GM19455 (cell line): ENCODE results near the gene HIP1.
A peak's percentile ranks its signal among the peaks of the same experiment; 100 is the strongest.
"Not testable (repeated sequence)": the region's sequence is repeated elsewhere in the genome, so short reads cannot be mapped to it uniquely, and the experiment has no call there.

ENCODE experiments used
- ATAC-seq: cut with Tn5 transposase; IDR thresholded peaks from one replicate; pipeline ENCODE4 v1.9.1; 2021; ENCODE audit not compliant: unreplicated experiment

The HIP1 gene

DNA sequence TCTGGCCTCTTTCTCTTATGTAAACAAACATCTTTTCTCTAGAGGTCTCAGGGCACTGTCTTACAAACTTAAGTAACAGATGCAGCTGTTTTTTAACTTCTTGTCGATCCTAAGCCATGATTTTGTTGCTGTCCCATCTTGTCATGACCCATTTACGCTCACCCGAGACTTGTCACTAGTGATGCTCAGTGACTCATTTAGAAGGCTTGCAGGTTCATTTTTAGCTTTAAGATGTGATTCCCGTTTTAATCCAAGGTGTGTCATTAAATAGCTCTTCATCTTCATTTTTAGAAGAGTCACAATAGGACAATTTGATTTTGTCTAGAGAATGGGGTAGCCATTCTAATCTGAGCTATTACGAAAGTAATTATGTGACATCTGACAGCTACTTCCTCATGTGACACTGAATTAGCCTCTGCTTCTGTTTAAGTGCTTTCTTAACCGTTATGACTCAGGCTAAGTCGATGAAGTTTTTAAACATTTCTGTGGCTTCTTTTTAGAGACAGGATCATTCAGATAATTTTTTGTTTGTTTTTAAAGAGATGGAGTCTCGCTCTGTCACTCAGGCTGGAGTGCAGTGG lies 203.9 kb downstream of the HIP1 start:
- no peak for ATAC-seq

DNA sequence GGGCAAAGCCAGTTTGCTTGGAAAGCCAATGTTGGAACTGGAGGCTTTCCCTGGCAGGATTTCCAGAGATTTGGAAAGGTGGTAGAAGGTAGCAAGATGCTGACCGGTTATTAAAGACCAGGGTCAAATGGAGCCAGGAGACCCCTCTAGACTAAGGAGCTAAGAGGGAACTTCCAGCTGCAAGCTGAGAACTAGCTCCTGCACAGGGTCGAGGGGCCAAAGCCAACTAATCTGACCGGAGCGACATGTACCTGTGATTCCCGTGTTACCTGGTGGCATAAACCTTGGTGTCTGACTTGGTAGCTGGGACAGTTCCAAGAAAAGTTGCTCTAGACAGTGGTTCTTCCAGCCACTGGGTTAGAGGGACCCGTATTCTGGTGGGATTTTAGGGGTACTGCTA lies 204.8 kb downstream of the HIP1 start:
- no peak for ATAC-seq

DNA sequence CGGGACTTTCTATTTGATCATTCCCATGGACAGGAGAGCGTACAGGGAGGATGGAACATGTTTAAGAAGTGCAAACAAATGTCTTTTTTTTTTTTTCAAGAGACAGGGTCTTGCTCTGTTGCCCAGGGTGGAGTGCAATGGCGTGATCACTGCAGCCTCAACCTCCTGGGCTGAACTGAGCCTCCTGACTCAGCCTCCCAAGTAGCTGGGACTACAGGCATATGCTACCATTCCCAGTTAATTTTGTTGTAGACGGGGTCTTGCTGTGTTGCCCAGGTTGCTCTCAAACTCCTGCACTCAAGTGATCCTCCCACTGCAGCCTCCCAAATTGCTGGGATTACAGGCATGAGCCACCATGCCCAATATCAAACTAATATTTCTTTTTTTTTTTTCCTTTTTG lies 206.1 kb downstream of the HIP1 start:
- no peak for ATAC-seq

DNA sequence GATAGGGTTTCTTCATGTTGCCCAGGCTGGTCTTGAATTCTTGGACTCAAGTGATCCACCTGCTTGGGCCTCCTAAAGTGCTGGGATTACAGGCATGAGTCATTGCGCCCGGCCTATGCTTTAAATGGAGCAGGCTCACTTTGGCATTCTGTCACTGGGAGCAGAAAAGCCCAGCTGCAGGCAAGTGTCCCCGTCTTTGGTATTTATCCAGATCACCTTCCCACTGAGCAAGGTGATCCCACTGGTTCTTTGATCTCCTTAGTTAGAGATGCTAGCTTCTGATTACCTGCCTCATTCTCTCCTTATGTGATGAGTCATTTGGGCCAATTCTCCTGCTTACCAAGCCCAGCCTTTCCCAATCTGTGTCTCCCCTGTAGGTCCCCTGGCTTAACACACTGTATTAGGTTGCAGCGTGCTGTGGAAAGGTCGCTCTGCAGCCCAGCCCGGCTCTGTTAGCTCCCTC lies 207.4 kb downstream of the HIP1 start:
- no peak for ATAC-seq

DNA sequence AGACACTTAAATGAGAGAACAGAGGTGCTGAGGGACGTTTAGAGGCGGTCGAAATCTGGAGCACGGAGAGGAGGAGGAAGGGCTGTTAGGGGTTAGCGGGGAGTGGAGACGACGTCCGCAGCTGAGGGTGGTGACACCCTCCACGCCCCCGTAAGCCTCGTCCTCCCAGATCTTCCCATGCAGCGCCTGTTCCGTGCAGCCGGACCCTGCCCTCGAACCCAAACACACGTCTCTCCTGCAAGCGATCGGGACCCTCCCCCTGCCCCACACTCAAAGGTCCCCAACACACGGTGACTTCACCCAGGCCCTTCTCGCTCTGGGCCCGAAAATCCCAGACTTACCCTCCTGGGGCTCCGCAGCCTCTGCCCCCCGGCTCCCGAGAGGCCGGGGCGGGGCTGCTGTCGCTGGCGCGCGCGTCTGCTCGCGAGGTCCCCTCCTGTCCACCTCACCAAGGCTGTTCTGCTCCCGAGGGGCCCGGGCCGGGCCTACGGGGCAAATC lies 211.5 kb downstream of the HIP1 start:
- ATAC-seq, result peak; percentile 9

DNA sequence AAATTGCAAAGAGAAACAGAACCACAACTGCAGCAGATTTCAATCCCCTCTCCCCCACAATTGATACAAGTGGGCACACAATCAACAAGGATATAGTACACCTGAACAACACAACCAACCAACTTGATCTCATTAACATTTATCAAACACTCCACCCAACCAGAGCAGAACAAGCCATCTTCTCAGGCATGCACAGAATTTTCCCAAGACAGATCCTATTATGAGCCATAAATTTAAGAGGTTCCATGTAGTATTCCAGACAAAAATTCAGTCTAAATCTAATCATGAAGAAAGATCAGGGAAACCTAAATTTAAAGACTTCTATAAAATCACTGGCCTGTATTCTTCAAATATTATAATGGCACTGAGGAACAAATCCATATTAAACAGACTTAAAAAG lies 217.0 kb downstream of the HIP1 start:
- ATAC-seq, result not testable (repeated sequence)

DNA sequence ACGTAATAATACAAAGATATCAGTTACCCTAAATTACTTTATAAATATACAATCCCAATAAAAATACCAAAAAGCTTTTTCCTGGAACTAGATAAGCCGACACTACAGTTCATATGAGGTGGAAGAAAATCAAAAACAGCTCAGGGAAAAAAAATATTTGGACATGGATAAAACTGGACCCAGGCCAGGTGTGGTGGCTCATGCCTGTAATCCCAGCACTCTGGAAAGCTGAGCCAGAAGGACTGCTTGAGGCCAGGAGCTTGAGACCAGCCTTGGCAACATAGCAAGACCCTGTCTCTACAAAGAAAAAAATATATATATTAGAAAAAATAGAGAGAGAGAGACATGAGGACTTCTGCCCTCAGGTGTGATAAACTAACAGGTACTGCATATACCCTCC lies 219.9 kb downstream of the HIP1 start:
- not testable (repeated sequence) for ATAC-seq

DNA sequence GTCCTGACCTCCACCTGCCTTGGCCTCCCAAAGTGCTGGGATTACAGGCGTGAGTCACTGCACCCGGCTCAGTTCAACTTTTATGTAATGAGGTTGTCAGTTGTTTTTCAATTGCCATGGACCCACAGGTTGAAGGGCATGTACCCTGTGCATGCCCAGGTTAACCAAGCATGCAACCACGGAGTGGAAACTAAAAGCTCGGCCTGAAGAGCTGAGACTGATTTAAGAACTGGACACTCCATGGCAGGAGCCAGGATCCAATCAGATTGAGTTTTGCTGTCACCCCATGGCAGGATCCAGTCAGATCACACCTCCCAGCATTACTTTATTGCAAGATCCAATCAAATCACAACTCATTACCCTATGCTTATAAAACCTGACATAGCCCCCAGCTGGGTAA lies 229.7 kb downstream of the HIP1 start:
- ATAC-seq, result not testable (repeated sequence)

DNA sequence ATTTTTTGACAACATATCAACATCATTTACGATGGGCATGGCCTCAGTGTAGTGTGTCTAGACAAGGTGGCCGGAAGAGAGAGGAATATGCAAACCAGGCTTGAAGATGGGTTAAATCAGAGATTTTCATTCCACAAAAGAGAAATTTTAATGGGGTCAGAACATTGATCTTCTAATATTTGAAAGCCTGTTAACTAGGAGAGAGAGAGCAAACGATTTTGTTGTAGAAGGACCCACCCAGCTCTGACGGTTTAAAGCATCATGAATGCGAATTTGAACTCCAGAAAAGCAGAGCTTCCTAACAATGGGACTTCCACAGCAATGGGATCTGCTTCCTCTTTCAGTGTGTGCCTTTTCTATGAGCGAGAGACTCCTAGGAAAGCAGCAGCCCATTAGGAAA lies 246.7 kb downstream of the HIP1 start, which contains the start of gene SPDYE5:
TSS of gene SPDYE5 (plus strand) at position 301 of the 400 bp plus-strand sequence. CDS start 1,728 bp downstream, outside the sequence.
- ATAC-seq, result not testable (repeated sequence)

DNA sequence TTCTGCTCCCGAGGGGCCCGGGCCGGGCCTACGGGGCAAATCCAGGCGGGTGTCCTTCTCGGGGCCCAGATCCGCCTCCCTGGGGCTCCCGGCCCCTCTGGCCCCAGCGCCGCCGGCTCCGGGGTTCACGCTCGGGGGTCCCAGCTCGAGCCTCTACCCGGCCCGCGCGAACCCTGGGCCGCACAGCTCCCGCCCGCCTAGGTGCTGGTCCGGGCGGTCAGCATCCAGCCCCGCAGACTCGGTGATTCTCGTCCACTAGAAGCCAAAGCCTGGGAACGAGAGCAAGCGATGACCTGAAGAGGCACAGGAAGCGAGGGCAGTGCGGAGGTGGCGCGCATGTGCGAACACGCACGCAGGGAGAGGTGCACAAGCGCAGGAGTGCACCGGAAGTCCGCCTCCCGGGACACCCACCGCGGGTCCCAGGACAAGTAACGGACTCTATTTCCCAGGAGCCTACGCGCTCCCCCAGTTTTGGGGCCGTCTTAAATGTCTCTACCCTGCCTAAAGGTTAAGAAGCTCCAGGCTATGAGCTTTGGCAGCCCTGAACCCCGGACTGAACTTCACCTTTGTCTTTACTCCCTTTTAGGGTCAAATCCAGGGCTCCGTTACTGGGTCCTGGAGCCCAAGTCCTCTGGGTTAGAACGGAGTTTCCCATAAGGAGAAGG lies 252.6 kb downstream of the HIP1 start, which contains the start of gene POM121C:
TSS of gene POM121C (minus strand) at position 321 of the 665 bp plus-strand sequence. CDS start 44,803 bp downstream, outside the sequence.
- ATAC-seq, result peak; percentile 89

DNA sequence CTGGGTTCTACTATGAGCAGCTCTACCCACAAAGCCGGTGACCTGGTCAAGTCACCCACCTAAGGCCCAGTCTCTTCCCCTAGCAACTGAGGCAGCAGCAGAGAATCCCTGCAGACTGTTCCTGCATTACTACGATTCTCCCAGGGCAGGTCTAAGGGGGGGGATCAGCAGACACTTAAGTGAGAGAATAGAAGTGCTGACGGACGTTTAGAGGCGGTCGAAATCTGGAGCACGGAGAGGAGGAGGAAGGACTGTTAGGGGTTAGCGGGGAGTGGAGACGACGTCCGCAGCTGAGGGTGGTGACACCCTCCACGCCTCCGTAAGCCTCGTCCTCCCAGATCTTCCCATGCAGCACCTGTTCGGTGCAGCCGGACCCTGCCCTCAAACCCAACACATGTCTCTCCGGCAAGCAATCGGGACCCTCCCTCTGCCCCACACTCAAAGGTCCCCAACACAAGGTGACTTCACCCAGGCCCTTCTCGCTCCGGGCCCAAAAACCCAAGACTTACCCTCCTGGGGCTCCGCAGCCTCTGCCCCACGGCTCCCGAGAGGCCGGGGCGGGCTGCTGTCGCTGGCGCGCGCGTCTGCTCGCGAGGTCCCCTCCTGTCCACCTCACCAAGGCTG lies 253.3 kb downstream of the HIP1 start:
- not testable (repeated sequence) for ATAC-seq
